Measurements from ENCODE around the gene BMP6. TPM values are rescaled to one million over a fixed set of nuclear protein-coding genes. Genes with fewer than 3 reads are reported as not detected.

The BMP6 gene
- total and polyA plus RNA-seq, 10 of the 15 experiments (the other 5 are each of a cell fraction or from before 2014, with no cell fraction given) = 0.02 to 0.15 (median 0.05) TPM; not detected in 5

- Histone ChIP-seq H3K4me1 (ENCODE audit: control insufficient read depth, insufficient read depth, low read length) (no peaks in the 10 kb centered on the region), H3K27me3 (replicated peaks in 1 of 2; ENCODE audit: control insufficient read depth in 2 of 2, insufficient read depth in 2 of 2, low read length in 1 of 2) (no peaks in the 10 kb centered on the region; a peak in 1 of 4 replicates), H3K9ac (ENCODE audit: control insufficient read depth, insufficient read depth, low read length) (no peak overlapping the region), H3K4me3 (no peak overlapping the region), H3K4me2 (ENCODE audit: control insufficient read depth, insufficient read depth) (no peak overlapping the region), H3K27ac (ENCODE audit: control insufficient read depth, insufficient read depth) (no peak overlapping the region), H3K9me3 (replicated peaks; ENCODE audit: control insufficient read depth, insufficient read depth, low read length) (peaks cover 1% of the 10 kb centered on the region; the same call in 1 of the 3 replicates), H2AFZ (ENCODE audit: control insufficient read depth, low read depth, low read length) (no peak overlapping the region), H3K36me3 (ENCODE audit: control insufficient read depth in 2 of 2, insufficient read depth in 2 of 2, low read length in 1 of 2) (no peaks in the 10 kb centered on the region), H4K20me1 (ENCODE audit: control insufficient read depth, insufficient read depth) (no peaks in the 10 kb centered on the region), H3K79me2 (ENCODE audit: control insufficient read depth, insufficient read depth, low read length) (no peaks in the 10 kb centered on the region)
- no TSS peak for BruUV-seq (replicated peaks)
- no peak for DNase-seq (ENCODE audit: low read depth, low spot score)
- ChIA-PET CTCF (no interaction called here), SMC1A (ENCODE audit: uncharacterized antibody, unreplicated experiment) (no interaction called here), POLR2A (no interaction called here), RAD21 (ENCODE audit: unreplicated experiment) (no interaction called here)
- TF ChIP-seq, protein P1, sequence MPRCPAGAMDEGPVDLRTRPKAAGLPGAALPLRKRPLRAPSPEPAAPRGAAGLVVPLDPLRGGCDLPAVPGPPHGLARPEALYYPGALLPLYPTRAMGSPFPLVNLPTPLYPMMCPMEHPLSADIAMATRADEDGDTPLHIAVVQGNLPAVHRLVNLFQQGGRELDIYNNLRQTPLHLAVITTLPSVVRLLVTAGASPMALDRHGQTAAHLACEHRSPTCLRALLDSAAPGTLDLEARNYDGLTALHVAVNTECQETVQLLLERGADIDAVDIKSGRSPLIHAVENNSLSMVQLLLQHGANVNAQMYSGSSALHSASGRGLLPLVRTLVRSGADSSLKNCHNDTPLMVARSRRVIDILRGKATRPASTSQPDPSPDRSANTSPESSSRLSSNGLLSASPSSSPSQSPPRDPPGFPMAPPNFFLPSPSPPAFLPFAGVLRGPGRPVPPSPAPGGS (IDR thresholded peaks at IDR 0.05; ENCODE audit: borderline replicate concordance, insufficient read depth, low read depth, low read length, poor library complexity, severe bottlenecking) = no peak
- TF ChIP-seq ELK1 (IDR thresholded peaks at IDR 0.05; ENCODE audit: low read depth, low read length) (no peak), FOXM1 (IDR thresholded peaks at IDR 0.05; ENCODE audit: low read depth, low read length) (no peak), SREBF1 (IDR thresholded peaks at IDR 0.05; ENCODE audit: low read length) (no peak), ZNF592 (IDR thresholded peaks at IDR 0.05) (no peak), STAT3 (IDR thresholded peaks at IDR 0.05; ENCODE audit: low read depth, low read length) (no peak), ZBED1 (IDR thresholded peaks at IDR 0.05; ENCODE audit: borderline replicate concordance) (no peak), MLLT1 (IDR thresholded peaks at IDR 0.05) (no peak), RAD21 (IDR thresholded peaks at IDR 0.05; ENCODE audit: insufficient read depth, low read depth, low read length) (no peak), SIN3A (IDR thresholded peaks at IDR 0.05; ENCODE audit: low read depth, low read length) (no peak), RELA (IDR thresholded peaks at IDR 0.05; ENCODE audit: borderline replicate concordance, partially characterized antibody) (no peak), SMAD5 (IDR thresholded peaks at IDR 0.05; ENCODE audit: low read depth) (no peak)
- TF ChIP-seq, protein P2, sequence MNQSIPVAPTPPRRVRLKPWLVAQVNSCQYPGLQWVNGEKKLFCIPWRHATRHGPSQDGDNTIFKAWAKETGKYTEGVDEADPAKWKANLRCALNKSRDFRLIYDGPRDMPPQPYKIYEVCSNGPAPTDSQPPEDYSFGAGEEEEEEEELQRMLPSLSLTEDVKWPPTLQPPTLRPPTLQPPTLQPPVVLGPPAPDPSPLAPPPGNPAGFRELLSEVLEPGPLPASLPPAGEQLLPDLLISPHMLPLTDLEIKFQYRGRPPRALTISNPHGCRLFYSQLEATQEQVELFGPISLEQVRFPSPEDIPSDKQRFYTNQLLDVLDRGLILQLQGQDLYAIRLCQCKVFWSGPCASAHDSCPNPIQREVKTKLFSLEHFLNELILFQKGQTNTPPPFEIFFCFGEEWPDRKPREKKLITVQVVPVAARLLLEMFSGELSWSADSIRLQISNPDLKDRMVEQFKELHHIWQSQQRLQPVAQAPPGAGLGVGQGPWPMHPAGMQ (IDR thresholded peaks at IDR 0.05; ENCODE audit: borderline replicate concordance) = no peak
- ATAC-seq = no peak
- in situ Hi-C loops (cut with MboI) = no loop called here
- WGBS (ENCODE audit: insufficient coverage, insufficient replicate concordance, low lambda C conversion rate, missing lambda C conversion rate) = 17% methylated on average over 4 of the region's 4 CpGs
- intact Hi-C loops (cut with micrococcal nuclease; ENCODE audit: unreplicated experiment) = no loop called here
- FAIRE-seq = no peak
Observed at GRCh38 chr6:7848229-7848628, 122.3 kb downstream of the BMP6 start.
